NCI-H1436 treated with DMSO at 0.1 percent for 48 hours (cell line): ENCODE results near the gene PRTFDC1.
"Not testable (repeated sequence)": the region's sequence is repeated elsewhere in the genome, so short reads cannot be mapped to it uniquely, and the experiment has no call there.

Experiments used
- DNase-seq: peaks from one replicate; lab custom pipeline; 2025; lab: John Stamatoyannopoulos, UW

PRTFDC1 gene

GRCh38 chr10:24930427-24930826, 22.0 kb downstream of the PRTFDC1 start:
- no peak for DNase-seq

- no peak for DNase-seq
Observed at GRCh38 chr10:24929904-24930303, 22.5 kb downstream of the PRTFDC1 start.

DNA sequence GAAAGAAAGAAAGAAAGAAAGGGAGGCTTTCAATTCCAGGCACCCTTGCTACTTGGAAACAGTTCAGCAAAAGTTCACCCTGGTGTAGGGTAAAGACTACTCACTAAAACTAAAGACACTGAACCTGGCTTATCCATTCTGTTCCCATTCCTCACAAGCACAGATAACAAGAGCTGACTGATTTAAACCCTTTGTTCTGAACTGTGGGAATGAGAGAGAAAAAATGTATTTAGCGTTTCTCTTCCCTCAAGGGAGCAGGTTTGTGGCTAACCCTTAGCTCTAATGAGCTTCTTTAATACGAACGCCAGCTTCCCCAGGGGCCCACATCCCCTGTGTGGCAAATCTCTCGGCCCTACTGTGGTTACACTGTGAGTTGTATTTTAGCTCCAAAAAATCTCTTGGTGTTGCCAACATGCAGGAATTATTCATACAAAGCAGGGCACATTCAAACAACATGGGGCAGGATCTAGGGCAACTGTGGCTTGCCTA, 23.3 kb downstream of the PRTFDC1 start:
- DNase-seq, result no peak

GRCh38 chr10:24928163-24928562, 24.2 kb downstream of the PRTFDC1 start:
- no peak for DNase-seq

DNA sequence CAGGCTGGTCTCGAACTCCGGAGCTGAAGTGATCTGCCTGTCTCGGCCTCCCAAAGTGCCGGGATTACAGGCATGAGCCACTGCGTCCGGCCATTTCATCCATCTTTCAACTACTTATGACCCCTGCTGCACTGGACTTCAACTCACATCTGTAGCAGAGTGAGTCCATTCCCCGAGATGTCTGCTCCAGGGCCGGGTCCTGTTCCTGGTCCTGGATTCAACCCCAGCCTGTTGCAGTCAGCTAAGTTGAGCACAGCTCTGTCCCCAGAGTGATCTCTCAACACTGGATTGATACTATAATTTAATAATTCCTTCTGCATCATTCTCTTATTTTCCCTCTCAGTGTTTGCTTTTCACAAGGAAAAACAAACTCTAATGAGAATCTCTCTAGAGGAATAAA, 25.8 kb downstream of the PRTFDC1 start:
- no peak for DNase-seq

GRCh38 chr10:24925799-24926198, 26.6 kb downstream of the PRTFDC1 start:
- no peak for DNase-seq

GRCh38 chr10:24924483-24924882, 27.9 kb downstream of the PRTFDC1 start:
- DNase-seq, result not testable (repeated sequence)

- DNase-seq, result not testable (repeated sequence)
Observed at GRCh38 chr10:24922222-24922868, 30.1 kb downstream of the PRTFDC1 start.

DNA sequence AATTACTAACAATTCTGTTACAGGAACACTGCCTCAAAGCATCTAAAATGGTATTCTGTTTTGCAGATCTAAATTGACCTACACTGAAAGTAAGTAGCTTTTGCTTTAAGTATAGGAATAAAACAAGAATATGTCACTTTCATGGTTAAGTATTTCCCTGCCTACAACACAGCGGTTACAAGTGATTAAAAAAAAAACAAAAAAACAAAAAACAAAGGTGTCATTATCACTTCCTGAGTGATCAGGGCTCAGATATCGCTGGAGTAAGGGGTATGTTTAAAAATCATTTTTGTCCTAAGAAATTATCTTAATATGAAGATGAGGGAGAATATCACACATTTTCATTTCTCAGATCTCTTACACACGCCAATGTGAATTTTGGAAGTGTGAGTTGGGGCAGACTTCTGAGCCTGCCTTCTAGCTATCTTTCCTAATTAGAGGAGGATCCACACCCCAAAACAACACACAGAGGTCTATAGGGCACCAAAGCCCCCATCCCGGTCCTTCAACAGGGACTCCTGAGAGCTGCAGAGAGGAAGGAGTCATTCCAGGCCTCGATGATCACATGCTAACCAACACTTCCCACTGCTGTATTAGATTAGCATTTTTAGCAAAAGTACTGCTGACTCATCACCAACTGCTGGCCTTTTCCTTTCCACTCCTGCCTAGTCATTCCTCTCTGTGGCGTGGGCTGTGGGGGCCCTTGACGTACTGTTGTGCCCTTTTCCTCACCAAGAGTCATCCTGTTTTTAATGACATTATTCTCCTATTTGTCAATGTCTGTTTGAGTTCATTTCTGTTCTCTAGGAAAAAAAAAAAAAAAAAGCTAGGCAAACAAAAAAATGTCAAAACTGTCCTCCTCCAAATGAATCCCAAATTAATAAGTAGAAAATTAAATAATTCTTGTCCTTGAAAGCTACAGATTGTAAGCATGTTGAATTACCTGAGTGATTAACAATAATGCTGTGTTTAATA, 31.2 kb downstream of the PRTFDC1 start:
- DNase-seq, result no peak

DNA sequence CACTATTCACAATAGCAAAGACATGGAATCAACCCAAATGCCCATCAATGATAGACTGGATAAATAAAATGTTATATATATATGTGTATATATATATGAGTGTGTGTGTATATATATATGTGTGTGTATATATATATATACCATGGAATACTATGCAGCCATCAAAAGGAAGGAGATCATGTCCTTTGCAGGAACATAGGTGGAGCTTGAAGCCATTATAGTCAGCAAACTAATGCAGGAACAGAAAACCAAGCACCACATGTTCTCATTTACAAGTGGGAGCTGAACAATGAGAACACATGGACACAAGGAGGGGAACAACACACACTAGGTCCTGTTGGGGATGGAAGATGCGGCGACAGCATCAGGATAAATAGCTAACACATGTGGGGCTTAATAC, 32.2 kb downstream of the PRTFDC1 start:
- DNase-seq, result not testable (repeated sequence)

DNA sequence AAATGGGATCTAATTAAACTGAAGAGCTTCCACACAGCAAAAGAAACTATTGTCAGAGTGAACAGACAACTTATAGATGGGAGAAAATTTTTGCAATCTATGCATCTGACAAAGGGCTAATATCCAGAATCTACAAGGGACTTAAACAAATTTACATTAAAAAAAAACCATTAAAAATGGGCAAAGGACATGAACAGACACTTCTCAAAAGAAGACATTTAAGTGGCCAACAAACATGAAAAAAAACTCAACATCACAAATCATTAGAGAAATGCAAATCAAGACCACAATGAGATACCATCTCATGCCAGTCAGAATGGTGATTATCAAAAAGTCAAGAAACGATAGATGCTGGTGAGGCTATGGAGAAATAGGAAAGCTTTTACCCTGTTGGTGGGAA, 32.8 kb downstream of the PRTFDC1 start:
- not testable (repeated sequence) for DNase-seq

GRCh38 chr10:24917979-24918378, 34.4 kb downstream of the PRTFDC1 start:
- no peak for DNase-seq

- DNase-seq, result no peak
Observed at GRCh38 chr10:24917493-24917892, 34.9 kb downstream of the PRTFDC1 start.

GRCh38 chr10:24916365-24916764, 36.0 kb downstream of the PRTFDC1 start:
- no peak for DNase-seq

GRCh38 chr10:24915304-24915703, 37.1 kb downstream of the PRTFDC1 start:
- no peak for DNase-seq

- no peak for DNase-seq
Observed at GRCh38 chr10:24914148-24914547, 38.3 kb downstream of the PRTFDC1 start.

DNA sequence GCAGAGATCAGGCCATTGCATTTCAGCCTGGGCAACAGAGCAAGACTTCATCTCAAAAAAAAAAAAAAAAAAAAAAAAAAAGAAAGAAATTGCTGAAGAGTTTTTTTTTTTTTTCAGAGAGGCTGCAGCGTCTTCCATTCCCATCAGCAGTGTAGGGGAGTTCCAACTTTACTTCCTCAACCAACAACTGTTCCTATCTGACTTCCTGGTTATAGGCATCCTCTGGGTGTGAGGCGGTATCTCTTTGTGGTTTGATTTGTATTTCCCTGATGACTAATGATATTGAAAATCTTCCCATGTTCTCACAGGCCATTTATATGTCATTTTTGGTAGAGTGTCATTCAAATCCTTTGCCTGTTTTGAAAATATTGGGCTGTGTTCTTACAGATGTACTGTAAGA, 40.2 kb downstream of the PRTFDC1 start:
- DNase-seq, result no peak

DNA sequence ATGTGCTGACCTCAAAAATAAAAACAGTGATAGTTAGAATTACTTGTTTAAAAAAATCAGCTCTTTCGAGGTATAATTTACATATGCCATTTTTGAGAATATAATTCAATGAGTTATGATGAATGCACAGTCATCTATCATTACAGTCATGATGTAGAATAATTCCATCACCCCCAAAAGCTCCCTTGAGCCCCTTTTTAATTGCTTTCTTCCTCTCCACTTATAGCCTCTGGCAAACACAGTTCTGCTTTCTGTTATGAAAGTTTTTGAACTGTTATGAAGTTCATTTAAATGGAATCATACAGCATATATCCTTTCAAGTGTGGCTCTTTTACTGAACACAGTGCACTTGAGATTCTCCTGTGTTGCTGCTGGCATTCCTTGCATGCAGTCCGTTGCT, 41.4 kb downstream of the PRTFDC1 start:
- no peak for DNase-seq

GRCh38 chr10:24910574-24910973, 41.8 kb downstream of the PRTFDC1 start:
- DNase-seq, result no peak

DNA sequence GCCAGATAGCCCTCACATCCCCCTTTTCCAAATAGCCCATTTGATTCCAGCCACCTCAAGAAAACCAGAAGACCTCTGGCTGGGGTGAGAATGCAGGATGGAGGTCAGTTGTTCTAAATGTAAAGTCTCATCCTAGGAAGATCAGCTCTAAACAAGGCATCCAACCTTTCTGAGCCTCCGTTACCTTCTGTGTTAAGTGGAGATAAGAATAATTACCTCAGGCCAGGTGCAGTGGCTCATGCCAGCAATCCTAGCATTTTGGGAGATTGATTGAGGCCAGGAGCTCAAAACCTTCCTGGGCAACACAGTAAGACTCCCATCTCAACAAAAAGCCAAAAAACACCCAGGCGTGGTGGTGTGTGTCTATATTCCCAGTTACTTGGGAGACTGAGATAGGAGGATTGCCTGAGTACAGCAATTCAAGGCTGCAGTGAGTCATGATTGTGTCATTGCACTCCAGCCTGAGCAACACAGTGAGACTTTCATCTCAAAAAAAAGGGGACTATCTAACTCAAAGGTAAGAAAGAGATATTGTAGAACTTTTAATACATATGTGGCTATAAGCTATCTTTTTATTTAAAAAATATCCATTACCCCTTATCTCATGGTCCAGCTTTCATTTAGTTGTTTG, 43.5 kb downstream of the PRTFDC1 start:
- DNase-seq, result no peak

DNA sequence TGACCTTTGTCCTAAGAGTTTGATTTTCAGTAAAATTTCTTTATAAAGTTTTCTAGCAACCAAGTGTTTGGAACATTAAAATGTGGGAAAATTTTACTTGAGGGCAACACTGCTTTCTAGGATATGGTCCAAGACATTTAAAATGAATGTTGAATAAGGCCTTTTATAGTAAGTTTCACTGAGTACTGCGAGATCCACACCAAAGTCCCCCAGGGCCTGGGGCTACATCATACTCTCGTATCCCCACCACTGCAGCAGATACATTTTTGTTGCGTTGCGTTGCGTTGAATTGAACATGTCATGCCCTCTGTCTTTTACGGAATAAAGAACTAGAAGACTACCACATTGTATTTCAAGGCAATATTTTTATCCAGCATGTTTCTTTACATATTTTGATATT, 44.5 kb downstream of the PRTFDC1 start:
- DNase-seq, result no peak

DNA sequence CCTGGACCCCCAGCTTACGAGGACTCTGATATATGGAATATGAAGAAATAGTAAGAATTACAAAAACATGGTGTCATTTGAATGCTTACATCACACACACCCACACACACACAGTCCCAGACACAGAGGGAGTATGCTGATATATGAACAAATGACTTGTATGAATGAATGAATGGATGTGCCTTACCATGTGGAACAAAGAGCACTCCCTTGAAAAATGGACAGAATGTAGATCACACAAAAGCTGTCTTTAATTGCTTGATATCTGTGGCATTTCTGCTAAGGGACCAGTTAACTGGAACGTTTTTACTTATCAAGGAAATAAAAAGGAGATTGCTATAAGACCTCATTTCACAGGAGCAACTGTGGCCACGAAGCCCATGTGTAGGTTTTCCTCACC, 46.0 kb downstream of the PRTFDC1 start:
- DNase-seq, result no peak

DNA sequence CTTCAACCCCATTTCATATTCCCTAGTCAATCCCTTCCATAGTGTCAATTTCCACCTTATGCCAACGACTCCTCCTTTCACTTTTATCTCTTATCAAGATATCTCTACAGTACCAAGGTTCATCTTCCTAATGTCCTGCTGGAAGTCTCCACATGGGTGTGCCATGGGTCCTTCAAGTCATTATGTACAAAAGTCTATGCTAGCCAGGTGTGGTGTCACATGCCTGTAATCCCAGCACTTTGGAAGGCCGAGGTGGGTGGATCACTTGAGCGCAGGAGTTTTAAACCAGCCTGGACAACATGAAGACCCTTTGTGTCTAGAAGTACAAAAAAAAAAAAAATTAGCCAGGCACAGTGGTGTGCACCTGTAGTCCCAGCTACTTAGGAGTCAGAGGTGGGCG, 47.6 kb downstream of the PRTFDC1 start:
- no peak for DNase-seq
